ENCODE measurements around the gene OSBP.

- TF ChIP-seq CTCF (IDR thresholded peaks at IDR 0.05) (no peak), POLR2A (IDR thresholded peaks at IDR 0.05) (no peak)
Measured at GRCh38 chr11:59660621-59661020, 45.0 kb upstream of the OSBP start.

Measured in stomach (tissue), 4 donors.